DMS153 treated with DMSO at 0.1 percent for 48 hours (cell line): ENCODE data around the gene TMEM9B.
"Not testable (repeated sequence)": the region's sequence is repeated elsewhere in the genome, so short reads cannot be mapped to it uniquely, and the experiment has no call there.

Experiments
- DNase-seq: peaks from one replicate; lab custom pipeline; 2025; ENCODE audit not compliant: unreplicated experiment; lab: John Stamatoyannopoulos, UW

The TMEM9B gene

DNA sequence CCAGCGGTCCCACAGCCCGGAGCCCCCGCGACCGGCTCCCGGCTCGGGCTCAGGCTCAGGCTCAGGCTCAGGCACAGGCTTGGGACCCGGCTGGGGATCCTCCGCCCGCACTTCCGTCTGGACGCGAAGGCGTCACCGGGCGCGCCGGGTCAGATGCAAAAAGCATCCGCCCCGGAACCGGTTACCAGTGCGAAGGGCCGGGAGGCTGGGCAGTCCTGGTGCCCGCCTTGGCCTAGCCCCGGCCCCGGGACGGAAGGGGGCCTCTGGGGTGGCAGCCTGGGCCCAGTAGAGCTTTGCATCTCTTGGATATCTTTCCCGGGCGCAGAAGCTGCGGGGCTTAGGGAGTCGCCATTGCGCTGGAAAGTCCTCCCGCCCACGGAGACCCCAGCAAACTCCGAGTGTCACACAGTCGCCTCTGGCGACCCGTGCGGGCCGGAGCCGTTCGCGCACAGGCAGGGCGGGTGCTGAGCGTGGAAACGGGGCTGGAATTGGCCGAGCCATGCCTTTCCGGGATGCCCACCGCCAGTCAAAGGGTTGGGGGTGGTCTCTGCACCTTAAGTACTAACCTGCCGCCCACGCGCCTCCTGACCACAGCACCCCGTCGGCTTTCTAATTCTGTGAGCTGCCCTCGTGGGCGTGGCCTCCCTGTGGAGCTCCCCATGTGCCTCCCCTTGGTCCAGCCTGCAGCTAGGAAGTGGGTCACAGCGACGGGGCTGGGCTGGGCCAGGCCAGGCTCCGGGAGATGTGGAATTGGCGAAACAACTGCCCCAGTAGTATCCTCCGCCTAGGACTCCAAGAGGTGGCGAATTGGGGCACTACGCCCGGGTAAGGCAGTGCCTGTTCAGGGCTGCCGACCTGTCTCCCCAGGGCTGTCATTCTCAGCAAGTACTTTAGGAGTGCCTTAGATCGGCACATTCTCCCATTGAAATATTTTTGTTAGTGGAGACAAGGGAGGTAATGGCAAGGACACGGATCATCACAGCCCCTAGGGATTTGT is at the start of gene TMEM9B:
TSS of gene TMEM9B (minus strand) at position 119 of the 997 bp plus-strand sequence. CDS start 129 bp downstream, outside the sequence.
- peak; percentile 65 for DNase-seq

DNA sequence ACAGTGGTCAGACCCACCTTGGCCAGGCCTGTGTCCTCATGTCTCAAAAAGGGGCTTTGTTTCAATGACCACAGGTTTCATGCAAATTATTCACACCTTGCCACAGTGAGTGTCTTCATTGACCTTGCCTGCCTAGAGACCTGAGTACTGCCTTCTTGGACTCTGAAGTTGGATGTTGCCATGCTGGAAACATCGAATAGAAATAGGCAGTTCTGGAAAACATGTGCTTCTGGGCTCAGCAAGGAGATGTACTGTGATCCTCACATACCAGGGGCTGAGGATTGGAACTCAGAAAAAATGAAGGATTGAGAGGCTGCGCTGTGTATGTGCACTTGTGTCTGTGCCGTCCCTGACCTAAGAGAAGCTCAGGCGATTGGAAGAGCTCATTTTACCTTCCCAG is 49.1 kb upstream of the TMEM9B start:
- no peak for DNase-seq

DNA sequence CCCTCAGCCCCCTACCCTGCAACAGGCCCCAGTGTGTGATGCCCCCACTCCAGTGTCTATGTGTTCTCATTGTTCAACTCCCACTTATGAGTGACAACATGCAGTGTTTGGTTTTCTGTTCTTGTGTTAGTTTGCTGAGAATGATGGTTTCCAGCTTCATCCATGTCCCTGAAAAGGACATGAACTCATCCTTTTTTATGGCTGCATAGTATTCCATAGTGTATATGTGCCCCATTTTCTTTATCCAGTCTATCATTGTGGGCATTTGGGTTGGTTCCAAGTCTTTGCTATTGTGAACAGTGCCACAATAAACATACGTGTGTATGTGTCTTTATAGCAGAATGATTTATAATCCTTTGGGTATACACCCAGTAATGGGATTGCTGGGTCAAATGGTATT is 45.3 kb upstream of the TMEM9B start:
- DNase-seq, result not testable (repeated sequence)

DNA sequence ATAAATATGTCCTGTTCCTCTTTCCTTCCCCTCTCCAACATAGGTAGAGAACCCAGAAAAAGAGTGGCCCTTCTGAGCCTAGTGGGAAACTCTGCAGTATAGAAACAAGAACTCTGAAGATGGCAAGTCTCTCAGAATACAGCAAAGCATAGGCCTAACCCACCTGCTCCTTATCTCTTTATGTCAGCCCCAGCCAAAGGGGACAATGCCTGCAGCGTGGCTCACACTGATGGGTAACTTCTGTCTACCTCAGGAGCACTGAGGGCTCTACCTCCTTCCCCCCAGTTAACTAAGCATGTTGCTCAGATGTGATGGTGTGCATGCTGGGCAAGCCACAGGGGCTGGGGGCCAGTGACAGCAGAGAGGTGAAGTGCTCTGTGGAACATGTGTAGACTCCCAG is 44.4 kb upstream of the TMEM9B start:
- no peak for DNase-seq

DNA sequence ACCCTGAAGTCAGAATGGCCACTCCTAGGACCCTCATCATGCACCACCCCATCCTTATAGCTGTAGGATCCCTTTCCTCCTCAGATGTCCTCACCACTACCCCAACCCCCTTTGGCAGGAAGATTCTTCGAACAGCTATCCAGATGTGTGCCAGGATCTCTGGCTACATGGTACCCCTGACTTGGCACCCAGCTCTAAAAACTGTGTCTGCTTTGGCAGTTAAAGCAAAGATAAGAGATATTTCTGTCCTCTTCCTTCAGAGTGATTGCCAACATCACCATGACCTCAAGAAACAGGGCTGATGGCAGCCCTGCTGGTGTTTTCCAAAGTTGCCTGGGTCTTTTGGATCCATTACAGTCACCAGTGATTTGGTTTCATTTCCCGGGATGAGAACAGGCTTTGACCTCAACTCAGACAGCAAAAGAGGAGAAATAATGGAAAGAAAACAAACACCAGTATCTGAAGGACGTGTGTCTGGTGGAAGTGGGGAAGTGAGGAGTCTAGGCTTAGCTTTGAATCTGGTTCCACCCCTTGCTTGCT is 43.8 kb upstream of the TMEM9B start:
- no peak for DNase-seq

DNA sequence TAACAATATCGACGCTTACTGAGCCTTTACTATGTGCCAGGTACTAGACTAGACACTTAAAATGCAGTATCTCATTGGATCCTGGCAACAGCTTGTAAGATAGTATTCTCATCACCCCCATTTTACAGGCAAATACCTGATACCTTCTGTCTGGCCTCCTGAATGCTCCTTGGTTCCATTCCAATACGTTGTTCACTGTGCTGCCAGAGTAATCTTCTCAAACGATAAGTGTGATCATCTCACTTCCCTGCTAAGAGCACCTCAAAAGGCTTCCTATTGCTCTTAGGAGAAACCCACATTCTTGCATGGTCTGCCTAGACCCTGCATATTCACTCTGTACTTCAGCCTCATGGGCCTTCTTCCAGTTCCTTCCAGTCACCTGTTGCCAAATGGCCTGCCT is 40.8 kb upstream of the TMEM9B start:
- DNase-seq, result no peak

DNA sequence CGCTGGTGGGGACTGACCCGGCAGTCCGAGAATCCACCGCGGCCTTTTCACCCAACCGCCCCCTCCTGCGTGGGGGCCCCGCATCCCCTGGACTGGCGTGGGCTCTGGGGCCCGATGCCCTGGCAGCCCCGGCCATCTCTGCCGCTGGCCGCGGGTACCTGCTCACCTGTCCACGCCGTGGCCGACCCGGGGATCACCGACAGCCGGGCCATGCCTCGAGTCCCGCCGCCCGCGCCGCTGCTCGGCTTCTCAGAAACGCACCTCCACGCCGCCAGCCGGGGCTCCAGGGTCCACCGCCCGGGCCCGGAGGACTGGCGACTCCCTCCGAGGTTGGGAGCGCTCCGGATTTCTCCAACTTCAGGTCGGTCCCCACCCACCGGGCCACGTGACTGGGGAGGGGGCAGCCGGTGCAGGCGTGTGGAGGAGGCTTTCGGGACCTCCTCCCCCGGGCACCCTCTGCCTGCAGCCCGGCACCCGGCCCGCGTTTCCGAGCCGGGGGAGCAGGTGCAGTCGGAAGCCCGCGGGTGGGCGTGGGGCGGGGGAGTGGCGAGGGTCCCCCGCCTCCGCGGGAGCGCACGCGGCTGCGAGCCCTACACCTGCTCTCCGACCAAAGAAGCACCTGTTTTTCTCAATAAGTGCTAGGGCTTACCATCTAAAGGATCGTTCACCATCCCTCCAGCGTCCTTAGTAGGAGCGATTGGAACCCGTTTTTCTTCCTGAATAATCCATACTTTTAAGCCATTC is 40.1 kb upstream of the TMEM9B start:
- DNase-seq, result no peak

DNA sequence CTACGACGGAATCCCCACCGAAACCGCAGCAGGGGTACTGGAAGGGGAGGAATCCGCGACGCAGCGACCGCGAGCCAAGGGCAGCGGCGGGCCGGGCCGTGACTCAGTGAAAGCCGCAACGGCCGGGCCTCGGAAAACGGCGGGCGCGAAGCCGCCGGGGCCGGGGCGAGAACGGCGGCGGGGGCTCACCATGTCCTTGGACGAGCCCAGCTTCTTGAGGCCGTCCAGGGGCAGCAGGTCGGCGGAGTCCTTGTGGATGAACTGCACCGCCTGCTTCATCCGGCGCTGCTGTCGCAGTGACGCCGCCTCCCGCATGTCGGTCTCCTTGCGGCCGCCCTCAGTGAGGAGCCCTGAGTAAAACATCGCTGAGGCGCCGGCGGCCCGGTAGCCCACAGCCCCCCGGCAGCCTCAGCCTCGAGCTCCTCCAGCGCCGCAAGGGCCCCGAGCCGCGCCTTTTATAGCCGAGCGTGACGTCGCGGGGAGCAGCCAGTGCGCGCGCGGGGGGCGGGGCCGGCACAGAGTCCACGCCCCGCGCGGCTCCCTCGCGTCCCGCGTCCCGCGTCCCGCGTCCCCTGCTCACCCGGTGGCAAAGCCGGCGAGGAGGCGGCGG is 39.4 kb upstream of the TMEM9B start, which contains the start of gene NRIP3:
TSS of gene NRIP3 (minus strand) at position 429 of the 610 bp plus-strand sequence. CDS start at position 363, 66 bp downstream.
- DNase-seq, result peak; percentile 64

DNA sequence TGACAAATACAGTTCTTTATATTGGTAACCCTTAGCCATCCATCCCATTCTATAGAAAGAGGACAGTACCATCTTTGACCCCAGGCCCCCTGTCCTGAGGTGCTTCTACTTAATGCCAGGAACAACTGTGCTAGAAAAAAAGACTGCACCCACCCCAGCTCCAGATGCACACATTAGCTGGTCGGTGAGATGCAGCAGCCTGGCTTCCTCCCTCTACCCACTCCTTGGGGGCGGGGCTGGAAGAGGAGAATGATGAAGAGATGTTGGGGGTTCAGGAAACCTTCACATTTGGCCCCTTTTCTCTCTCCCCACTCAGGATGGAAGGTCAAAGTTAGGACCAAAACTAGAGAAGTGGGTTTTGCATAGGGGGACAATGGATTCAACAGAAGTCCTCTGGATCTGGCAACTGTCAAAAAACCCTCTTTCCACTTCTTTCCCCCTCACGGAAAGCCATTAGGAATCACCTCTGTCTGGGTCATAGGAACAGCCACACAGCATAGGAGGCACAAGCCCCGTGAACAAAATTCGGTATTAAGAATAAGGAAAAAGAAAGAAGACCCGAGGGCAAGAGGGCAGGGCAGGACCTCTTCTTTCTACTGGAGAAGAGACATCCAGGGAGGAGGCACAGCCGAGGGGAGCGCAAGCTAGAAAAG is 38.8 kb upstream of the TMEM9B start:
- no peak for DNase-seq

DNA sequence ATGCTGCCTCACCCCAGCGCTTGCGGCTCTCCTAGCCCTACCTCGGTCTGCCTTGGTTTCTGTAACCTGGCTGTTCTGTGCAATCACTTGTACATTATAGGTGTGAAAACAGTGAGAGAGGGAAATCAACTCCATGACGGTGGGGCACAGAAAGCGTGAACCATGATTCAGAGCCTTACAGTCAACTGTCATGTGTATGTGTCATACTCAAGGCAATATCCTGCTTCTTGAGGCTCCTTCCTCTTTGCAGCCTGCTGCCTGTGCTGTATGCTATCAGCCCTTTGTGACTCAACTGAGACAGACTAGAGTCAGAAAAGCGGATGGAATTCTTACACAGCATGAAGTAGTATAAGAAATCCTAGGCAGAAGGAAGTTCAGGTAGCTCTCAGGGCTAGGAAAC is 37.5 kb upstream of the TMEM9B start:
- no peak for DNase-seq

DNA sequence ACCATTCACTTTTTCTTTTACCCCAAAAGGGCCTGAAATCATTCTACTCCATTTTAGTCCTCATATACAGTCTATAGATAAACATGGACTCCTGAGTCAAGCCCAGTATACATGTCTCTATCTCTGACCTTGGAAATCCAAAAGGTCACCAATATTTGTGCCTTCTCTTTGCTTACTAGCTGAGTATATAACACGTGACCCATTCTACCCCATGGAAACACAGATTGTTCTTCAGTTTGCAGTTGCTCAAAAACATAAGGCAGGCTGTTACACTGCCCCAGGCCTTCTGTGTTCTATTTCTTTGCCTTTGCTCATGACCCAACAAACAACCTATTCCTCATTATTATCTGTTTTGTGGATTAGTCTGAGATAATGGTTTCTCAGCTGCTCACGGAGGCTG is 33.8 kb upstream of the TMEM9B start:
- DNase-seq, result no peak

DNA sequence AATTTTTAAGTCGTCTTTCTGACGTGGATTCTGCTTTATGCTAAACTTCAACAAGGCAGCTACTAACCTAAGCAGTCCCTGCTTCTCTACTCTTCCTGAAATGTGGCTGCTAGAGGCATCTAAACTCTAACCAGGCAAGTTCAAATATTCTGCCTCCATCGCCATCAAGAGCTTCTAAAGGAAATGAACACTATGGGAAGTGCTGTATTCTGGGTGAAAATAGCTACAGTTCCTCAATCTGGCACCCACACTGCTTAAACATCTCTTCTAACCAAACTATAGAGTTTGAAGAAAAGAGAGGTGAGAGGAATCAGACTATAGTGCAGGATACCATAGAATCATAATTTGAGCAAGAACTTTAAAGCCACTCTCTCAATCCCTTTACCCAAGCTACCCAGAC is 33.2 kb upstream of the TMEM9B start:
- DNase-seq, result no peak

DNA sequence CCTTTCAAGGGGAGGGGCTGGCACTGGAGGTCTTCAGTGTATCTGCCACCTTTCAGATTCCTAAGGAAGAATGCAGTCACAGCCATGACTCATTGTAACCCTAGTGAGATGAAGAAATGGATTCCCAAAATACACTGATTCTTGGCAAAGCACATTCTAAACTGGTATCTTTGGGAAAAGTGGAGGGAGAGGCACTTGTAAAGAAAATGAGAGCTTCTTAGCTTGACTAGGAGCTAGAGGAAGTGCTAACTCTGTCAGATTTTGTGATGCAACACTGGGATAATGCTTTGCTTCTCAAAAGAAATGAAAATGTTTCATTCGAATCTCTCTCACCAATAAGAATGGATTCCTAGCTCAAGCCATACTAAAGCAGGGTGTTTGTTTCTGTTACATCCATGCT is 25.2 kb upstream of the TMEM9B start:
- no peak for DNase-seq

DNA sequence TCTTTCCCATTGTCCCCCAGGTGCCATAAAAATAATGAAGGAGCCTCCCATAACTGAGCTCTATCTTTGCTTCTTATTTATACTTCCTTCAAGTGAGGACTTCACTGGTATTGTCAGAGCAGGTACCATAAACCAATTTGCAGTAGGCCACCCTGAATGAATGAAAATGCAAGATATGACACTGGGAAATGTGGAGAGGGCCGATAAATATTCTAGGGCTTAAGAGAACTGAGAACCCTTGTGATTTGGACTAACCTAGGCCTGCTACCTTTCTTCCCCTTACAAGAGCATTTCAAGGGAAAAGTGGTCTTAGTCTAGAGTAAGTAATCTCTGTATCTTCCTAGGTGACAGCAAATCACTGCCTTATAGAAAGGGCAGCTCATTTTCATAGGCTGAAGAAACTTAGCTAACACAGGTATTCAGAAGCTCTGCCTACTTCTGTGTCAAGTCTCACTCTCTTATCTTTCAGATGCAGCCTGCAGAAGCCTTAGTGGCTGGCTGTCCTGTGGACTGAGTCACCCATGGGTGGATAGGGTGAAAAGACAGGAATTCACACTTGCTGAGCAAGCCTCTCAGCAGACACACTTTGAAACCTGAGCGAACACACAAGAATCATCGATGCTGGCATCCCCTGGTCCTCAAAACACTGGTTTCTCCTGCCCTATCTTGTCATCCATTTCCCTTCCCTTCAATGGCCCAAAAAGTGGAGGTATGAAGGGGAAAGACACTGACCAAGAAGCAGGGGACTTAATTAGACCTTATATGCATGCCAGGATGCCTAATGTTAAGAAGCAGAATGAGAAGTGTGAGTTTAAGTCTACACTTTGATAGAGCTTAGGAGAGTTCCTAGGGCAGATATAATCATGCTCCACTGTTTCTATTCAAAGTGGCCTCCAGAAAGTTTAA is 24.3 kb upstream of the TMEM9B start:
- no peak for DNase-seq

DNA sequence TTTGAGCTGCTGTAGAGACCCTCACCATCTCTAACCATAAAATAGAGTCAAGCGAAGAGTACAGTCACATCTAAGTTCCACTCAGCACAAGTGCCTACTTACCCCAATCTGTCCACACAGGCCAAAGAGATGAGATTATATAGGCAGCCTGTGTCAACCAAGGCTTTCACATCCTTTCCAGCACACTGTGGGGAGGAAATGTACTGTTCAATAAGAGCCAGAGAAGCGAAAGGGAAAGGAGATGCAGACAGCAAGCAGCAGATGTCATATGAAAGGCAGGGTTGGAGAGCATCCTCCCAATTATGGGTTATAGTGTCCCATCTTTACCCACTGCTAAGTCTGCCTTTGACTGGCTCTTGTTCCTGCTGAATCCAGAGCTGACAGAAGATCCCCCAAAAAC is 23.2 kb upstream of the TMEM9B start:
- DNase-seq, result no peak

DNA sequence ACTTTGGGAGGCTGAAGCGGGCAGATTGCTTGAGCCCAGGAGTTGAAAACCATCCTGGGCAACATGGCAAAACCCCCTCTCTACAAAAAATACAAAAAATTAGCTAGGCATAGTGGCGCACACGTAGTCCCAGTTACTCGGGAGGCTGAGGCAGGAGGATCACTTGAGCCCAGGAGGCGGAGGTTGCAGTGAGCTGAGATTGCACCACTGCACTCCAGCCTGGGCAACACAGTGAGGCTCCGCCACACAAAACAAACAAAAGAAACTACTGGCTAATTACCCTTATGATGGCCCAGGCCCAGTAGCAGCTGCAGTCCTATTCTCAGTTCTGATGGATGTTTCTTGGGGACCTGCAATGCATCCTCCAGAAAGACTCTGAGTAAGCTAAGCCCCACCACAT is 22.5 kb upstream of the TMEM9B start:
- DNase-seq, result not testable (repeated sequence)

DNA sequence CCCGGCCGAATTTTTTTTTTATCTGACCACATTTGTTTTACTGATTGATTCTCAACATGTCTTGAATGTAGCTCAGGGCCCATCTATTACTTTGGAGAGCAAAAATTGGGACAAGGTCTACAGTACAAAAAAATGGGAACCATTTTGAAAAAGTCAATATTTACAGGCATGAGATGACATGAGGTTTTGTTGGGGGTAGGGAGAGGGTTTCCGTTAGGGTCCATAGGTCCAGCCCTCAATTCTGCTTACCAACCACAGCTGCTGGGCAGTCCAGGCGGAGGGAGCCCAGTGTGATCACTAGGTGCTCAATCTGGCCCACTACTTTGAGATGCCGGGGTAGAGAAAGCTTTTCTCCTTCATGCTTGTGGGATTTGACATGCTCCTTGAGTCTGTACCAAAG is 21.2 kb upstream of the TMEM9B start:
- DNase-seq, result no peak

DNA sequence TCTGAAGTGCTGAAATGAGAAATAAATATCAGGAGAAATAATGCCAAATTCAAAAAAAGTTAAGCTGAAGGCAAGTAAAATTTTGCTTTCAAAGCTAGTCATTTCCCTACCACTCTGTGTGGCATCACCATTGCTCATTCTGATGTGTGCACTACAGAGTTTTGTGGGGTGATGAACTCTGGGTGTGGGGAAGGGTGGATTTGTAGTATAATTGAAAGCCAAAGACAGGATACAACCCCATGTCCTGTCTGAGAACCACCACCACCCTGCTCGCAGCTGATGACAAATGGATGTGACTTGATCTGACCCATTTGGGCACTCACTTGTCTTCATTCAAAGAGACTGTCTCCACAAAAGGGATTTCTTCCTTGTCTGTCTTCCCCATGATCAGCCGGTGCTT is 19.3 kb upstream of the TMEM9B start:
- no peak for DNase-seq

DNA sequence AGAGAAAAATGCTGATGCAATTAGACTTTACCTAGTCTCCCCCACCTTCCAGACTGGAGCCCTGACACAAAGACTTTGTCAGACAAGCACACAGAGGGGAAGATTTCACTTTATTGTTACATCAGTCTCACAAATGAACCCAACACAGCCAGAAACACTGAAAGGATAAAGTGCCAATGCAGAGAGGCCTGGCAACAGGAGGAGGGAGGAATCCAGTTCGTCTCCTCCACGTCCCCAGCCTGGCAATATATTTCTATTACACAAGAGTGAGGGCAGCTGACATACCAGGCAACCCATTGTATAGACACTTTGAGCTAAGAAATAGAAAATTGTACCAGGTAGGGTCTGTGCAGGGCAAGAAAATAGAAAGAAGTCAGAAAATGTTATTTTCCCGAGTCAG is 16.2 kb upstream of the TMEM9B start:
- no peak for DNase-seq

DNA sequence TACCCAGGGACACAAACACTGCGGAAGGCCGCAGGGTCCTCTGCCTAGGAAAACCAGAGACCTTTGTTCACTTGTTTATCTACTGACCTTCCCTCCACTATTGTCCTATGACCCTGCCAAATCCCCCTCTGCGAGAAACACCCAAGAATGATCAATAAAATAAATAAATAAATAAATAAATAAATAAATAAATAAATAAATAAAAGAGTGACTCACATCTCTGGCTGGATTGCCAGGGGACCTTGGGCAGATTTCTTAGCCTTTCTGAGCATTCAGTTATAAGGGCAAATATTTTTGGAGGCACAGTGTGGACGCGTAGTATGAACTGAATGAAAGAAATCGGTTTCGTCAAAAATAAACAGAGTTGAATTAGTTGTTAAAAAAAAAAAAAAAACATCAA is 15.1 kb upstream of the TMEM9B start:
- DNase-seq, result not testable (repeated sequence)
